Mesothelial cell of epicardium (in vitro differentiated cells): ENCODE results near the gene GATAD2B. TPM values are rescaled to one million over a fixed set of nuclear protein-coding genes. Genes with fewer than 3 reads are reported as not detected.
A peak's percentile ranks its signal among the peaks of the same experiment; 100 is the strongest.

Experiments used
- DNase-seq, 2 experiments: peaks; one replicate each; pipeline ENCODE4 v3.0.0; 2021; ENCODE audit warnings: low spot score in 2 of 2; ENCODE audit not compliant: unreplicated experiment in 2 of 2
- H3K27ac Mint-ChIP-seq: 2 replicates; pipeline ENCODE4 v1.8.0; 2021; ENCODE audit warnings: mixed read lengths
- H3K27me3 Mint-ChIP-seq: 2 replicates; pipeline ENCODE4 v1.8.0; 2021; ENCODE audit warnings: low read depth, mixed read lengths
- H3K36me3 Mint-ChIP-seq: 2 replicates; pipeline ENCODE4 v1.8.0; 2021; ENCODE audit warnings: mixed read lengths
- H3K4me1 Mint-ChIP-seq: 2 replicates; pipeline ENCODE4 v1.8.0; 2021; ENCODE audit warnings: mixed read lengths
- H3K4me3 Mint-ChIP-seq: 2 replicates; pipeline ENCODE4 v1.8.0; 2021; ENCODE audit warnings: mild to moderate bottlenecking, moderate library complexity, mixed read lengths
- H3K9me3 Mint-ChIP-seq: 2 replicates; pipeline ENCODE4 v1.8.0; 2021; ENCODE audit warnings: mixed read lengths
- total RNA-seq: library from RNA; stranded (reverse); gene quantifications from 3 replicates; pipeline ENCODE4 v1.2.1, GENCODE V29; 2021
- TF ChIP-seq, protein P1 (sequence below): fragments of 200-600 bp; sonication (generic); IDR thresholded peaks from one replicate; pipeline ENCODE4 v1.5.0; 2021; ENCODE audit warnings: antibody characterized with exemption; ENCODE audit not compliant: unreplicated experiment

Gene GATAD2B
- total RNA-seq, 1 donor from 2014 or later = 77.3 TPM

DNA sequence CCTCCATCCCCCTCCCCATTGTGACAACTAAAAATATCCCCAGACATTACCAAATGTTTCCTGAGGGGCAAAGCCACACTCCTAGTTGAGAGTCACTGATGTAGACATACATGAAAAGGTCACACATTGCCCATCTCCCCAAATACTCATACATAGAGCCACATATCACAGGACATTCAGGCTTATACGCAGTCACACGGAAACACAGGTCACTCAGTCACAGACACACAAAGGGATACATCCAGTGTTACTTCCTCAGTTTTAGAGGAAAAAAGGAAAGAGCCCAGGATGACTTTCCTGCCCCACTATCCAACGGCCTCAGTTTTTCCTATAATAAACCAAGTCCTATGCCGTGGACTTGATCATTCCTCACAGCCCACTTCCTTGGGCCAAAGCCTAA is 38.6 kb upstream of the GATAD2B start:
- Mint-ChIP-seq H3K27ac (peak overlapping the region; percentile 98), H3K9me3 (no peaks in the 10 kb centered on the region), H3K4me1 (peaks cover 52% of the 10 kb centered on the region), H3K36me3 (peaks cover 6% of the 10 kb centered on the region), H3K4me3 (peak overlapping the region; percentile 89), H3K27me3 (no peaks in the 10 kb centered on the region)
- TF ChIP-seq, protein P1, sequence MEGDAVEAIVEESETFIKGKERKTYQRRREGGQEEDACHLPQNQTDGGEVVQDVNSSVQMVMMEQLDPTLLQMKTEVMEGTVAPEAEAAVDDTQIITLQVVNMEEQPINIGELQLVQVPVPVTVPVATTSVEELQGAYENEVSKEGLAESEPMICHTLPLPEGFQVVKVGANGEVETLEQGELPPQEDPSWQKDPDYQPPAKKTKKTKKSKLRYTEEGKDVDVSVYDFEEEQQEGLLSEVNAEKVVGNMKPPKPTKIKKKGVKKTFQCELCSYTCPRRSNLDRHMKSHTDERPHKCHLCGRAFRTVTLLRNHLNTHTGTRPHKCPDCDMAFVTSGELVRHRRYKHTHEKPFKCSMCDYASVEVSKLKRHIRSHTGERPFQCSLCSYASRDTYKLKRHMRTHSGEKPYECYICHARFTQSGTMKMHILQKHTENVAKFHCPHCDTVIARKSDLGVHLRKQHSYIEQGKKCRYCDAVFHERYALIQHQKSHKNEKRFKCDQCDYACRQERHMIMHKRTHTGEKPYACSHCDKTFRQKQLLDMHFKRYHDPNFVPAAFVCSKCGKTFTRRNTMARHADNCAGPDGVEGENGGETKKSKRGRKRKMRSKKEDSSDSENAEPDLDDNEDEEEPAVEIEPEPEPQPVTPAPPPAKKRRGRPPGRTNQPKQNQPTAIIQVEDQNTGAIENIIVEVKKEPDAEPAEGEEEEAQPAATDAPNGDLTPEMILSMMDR = no peak
- no peak for DNase-seq

DNA sequence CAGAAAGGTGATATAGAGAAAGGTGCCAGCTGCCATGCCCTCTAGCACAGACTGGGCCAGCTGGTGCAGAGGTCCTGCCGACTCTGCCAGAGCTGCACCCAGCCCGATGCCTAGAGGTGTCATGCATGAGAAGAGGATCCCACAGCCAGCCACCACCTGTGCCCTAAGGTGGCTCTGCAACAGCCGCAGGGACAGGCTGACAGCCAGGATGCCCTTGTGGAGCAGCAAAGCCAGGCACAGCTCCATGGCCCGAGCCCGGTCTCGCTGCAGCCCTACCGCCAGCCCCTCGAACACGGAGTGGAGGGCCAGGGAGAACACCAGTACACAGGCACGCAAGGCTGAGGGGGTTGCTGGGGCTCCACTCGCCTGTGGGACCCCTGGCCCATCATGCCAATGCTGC is 37.4 kb upstream of the GATAD2B start:
- DNase-seq = no peak
- no peak overlapping the region for H3K27ac Mint-ChIP-seq
- no peak overlapping the region for H3K4me3 Mint-ChIP-seq
- H3K4me1 Mint-ChIP-seq = peaks cover 44% of the 10 kb centered on the region
- no peaks in the 10 kb centered on the region for H3K27me3 Mint-ChIP-seq
- TF ChIP-seq, protein P1 = no peak
- peaks cover 6% of the 10 kb centered on the region for H3K36me3 Mint-ChIP-seq
- H3K9me3 Mint-ChIP-seq = no peaks in the 10 kb centered on the region

DNA sequence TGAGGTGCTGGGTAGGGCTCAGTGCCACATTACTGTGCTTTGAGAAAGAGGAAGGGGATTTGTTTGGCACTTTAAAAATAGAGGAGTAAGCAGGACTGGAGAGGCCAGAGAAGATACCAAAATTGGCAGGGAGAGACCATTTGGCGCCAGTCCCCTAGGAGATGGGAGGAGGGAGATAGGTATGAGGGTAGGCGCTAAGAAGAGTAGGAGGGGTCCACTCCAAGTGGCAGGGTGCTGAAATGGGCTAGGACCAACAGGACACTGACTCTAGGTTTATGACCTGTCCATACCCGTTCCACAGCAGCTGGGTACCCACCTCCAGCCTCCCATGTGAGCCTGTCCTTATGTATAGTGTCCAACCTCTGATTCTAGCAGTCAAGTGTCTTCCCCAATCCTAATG is 36.7 kb upstream of the GATAD2B start:
- H3K27me3 Mint-ChIP-seq = no peaks in the 10 kb centered on the region
- H3K9me3 Mint-ChIP-seq = no peaks in the 10 kb centered on the region
- peak overlapping the region; percentile 98 for H3K27ac Mint-ChIP-seq
- no peak overlapping the region for H3K4me3 Mint-ChIP-seq
- TF ChIP-seq, protein P1 = no peak
- H3K36me3 Mint-ChIP-seq = peaks cover 6% of the 10 kb centered on the region
- peaks cover 44% of the 10 kb centered on the region for H3K4me1 Mint-ChIP-seq
- no peak for DNase-seq

DNA sequence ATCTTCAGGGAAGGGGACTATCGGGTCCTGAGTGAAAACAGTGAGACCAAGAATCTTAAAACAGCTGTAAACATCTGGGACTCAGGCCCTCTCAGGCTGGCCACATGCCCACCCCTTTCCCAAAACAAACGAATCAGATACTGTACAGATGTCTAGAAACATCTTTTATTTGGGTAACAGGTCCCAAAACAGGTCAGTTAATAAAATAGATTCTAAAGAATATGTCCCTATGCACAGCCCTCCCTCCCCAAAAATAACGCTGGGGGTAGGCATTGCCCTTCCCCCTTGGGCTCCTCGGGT is 36.1 kb upstream of the GATAD2B start:
- Mint-ChIP-seq H3K4me3 (peak overlapping the region; percentile 94), H3K9me3 (no peaks in the 10 kb centered on the region), H3K27ac (peak overlapping the region; percentile 98), H3K36me3 (peaks cover 6% of the 10 kb centered on the region), H3K27me3 (no peaks in the 10 kb centered on the region), H3K4me1 (peaks cover 40% of the 10 kb centered on the region)
- DNase-seq = no peak
- TF ChIP-seq, protein P1 = no peak

DNA sequence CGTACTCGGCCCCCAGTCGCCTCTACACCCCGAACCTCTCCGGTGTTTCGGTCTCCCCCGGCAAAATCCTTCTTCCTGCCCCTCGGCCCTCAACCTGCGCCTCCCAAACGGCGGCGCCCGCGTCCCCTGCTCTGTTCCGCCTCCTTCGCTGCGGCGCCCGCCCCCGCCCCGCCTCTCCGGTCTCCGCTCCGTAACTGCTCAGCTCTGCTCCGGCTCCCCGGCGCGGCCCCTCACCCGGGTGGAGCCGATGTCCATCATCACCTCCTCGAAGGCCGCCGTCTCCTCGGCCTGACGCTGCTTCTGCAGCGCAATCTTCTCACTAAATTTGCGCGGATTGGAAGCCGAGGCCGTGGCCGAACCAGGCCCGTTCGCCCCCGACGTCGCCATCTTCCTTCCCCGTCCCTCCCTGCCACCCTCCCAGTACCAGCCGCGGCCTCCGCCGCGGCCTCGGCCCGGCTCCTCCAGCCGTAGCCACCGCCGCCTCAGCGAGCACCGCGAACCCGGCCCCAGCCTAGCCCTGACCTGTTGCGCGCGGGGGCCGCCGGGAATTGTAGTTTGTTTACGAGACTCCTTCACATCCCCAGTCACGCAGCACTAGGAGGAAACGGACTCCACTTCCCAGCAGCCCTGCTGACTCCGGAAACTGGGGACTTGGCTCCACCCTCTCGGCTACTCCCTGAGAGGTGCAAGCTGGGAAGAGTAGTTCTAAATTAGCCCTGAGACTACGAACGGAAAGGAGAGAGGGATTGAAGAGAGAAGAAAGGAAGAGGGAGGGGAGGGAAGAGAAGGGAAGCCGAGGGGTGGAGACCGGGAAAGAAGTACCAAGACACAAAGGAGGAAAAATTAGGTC is 35.6 kb upstream of the GATAD2B start, which contains the start of gene CRTC2:
TSS of gene CRTC2 (minus strand) at position 502 of the 850 bp plus-strand sequence. CDS start at position 387, 115 bp downstream.
- Mint-ChIP-seq H3K4me1 (peaks cover 40% of the 10 kb centered on the region), H3K4me3 (peak within 1 kb of the TSS; percentile 94), H3K27ac (peak within 1 kb of the TSS; percentile 98), H3K27me3 (no peaks in the 10 kb centered on the region), H3K9me3 (no peaks in the 10 kb centered on the region), H3K36me3 (peaks cover 6% of the 10 kb centered on the region)
- TF ChIP-seq, protein P1 = no peak
- DNase-seq = peak; percentile 93
